HG02938 (cell line): Measurements from ENCODE around the gene TMEM116.

Experiments used
- ATAC-seq: cut with Tn5 transposase; IDR thresholded peaks from one replicate; pipeline ENCODE4 v1.9.1; 2021; ENCODE audit warnings: mild to moderate bottlenecking, moderate library complexity; ENCODE audit not compliant: unreplicated experiment

Gene TMEM116

GRCh38 chr12:111905502-111905901, 107.5 kb downstream of the TMEM116 start:
- ATAC-seq: no peak

- no peak for ATAC-seq
Measured at GRCh38 chr12:111904446-111904975, 108.5 kb downstream of the TMEM116 start.

- ATAC-seq: no peak
Measured at GRCh38 chr12:111901182-111901581, 111.8 kb downstream of the TMEM116 start.

- no peak for ATAC-seq
Measured at GRCh38 chr12:111894556-111894955, 118.4 kb downstream of the TMEM116 start.

GRCh38 chr12:111893287-111893686, 119.7 kb downstream of the TMEM116 start:
- no peak for ATAC-seq

- ATAC-seq: no peak
Measured at GRCh38 chr12:111887926-111888745, 124.8 kb downstream of the TMEM116 start.

GRCh38 chr12:111886662-111887545, 126.1 kb downstream of the TMEM116 start:
- ATAC-seq: no peak

- ATAC-seq: no peak
Measured at GRCh38 chr12:111881716-111882115, 131.2 kb downstream of the TMEM116 start.
